ENCODE data around the gene BPIFB6.

DNA sequence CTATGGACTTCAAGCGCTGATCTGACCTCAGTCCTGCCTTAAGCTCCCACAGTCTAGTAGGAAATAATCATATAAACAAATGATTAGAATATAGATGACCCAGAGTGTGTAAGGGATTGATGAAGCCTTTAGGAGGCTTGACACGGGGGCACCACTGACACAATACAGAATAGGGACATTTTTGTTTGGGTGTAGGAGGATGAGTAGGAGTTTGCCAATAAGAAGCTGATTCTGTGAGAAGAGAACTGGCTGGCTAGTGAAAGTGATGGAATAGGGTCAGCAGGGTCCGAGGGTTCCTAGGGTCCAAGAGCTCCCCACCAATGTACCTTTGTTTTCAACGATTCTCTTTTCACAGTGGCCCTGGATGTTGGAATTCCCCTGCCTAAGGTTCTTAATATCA is 40.9 kb downstream of the BPIFB6 start:
- no peak for TF ChIP-seq CTCF (IDR thresholded peaks at IDR 0.05 in 8 of 11, conservative IDR thresholded peaks at IDR 0.05 in 3 of 11)
- TF ChIP-seq POLR2A (IDR thresholded peaks at IDR 0.05) = no peak
- no peak for TF ChIP-seq POLR2AphosphoS5 (IDR thresholded peaks at IDR 0.05)
